HS-5 (cell line): Measurements from ENCODE around the gene CBFA2T3.

Experiments used
- DNase-seq: peaks from one replicate; pipeline ENCODE4 v3.0.0-alpha.2; 2012; ENCODE audit warnings: low read depth

The CBFA2T3 gene

DNA sequence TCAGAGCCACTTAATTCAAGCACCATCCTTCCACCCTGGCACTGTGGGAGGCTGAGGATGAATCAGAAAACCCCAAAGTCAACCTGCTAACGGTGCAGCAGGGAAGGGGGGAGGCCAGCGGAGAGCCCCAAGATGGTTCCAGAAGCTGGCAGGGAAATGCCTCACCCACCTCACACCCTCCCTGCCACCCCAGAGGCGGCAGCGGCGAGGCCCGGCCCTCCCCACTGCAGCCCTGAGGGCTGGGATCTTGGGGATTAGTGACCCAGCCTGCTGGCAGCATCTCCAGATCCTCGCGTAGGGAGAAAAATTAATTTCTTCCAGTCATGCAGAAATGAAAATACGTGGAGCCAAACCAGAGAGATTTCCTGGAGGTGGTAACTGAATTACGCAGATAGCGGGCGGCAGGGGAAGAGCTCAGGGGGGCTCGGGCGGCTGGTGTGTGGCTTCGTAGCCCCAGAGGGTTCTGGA is 38.2 kb downstream of the CBFA2T3 start:
- no peak for DNase-seq

DNA sequence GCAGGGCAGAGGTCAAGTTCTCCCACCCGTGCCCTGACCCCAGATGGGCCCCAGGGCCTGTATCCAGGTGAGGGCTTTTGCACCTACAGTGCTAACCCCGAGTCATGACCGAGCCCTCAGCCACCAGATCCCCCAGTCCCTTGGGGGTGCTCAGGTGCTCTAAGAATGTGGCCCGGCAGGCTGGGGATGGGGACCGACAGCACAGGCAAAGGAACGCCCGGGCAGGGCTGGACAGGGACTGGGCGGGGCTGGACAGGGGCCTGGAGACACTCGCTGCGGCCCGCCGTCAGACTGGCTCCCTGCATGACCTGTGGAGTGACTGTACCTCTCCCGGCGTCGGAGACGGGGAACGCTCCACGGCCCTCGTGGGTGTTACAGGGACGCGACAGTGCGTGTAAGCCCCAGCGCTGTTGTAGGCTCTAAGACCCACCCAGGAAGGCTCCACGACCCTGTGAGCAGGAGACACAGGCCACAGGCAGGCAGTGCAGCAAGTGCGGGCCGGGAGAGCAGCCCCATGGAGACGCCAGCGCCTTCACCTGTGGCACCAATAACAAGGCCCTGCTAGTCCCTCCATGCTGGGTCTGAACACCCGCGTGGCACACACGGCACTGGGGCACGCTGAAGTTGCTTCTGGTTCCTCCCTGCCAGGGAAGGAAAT is 38.8 kb downstream of the CBFA2T3 start:
- DNase-seq: no peak

DNA sequence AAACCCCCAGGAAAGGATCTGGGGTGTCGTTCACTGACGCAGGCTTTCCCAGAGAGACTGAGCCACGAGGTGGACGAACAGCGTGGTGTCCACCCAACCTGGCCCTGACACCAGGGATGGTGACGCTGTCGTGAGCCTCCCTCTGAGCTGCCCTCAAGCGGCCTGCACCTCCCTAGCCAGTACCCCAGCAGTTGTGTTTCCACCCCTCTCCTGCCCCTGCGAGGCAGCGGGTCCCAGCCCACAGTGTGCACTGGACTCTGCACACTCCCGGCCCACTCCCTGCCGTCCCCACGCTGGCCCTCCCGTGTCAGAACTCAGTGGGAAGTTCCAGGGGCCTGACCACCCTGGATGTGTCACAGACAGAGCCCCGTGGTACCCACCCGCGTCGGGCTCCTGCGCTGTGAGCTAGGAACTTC is 39.8 kb downstream of the CBFA2T3 start:
- DNase-seq: no peak

DNA sequence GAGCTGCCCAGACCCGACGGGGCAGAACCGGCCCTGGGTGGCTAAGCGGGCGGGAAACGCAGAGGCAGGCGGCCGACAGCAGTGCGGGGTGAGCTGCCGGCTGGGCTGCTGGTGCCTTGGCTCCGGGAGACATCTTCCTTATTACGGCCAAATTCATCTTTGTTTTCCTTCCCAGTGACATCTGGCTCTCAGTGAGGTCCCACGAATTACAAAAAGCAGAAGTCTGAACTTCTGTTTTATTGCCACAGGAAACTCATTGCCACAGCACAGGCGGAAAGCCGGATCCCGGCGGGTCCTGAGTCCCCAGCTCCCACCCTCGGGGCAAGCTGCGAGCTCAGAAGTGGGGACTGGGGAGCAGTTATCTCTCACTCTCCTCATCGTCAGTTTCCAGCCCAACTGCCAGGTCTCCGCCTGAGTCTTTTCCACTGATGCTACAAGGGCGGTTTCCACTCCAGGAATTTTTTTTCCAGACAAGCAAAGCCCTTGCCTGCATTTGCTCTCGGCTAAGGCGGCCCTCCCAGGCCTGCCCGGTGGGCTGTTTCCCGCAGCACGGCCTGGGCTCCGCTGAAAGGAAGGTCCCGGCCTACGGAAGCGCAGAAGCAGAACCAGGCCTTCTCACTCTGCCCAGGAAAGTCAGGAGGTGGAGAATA is 40.3 kb downstream of the CBFA2T3 start:
- no peak for DNase-seq

GRCh38 chr16:88936008-88936555 is 40.9 kb downstream of the CBFA2T3 start:
- no peak for DNase-seq

- no peak for DNase-seq
These were observed 42.8 kb downstream of the CBFA2T3 start for GRCh38 chr16:88934066-88934667.

DNA sequence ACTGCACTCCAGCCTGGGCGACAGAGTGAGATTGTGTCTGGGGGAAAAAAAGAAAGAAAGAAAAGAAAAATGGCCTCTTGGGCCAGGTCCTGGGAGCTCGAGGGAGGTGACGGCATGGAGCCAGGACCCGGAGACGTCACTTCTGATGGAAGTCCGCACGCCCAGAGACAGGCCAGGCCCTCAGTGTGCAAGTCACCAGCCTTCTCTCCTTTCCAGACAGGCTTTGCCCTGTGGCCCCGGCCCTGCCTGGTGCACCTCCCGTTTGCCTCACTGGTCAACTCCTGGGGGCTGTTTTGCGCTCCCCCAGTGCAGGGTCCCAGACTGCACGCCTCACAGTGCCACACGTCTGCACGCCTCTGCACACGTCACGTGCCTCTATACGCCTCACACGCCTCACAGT is 44.1 kb downstream of the CBFA2T3 start:
- no peak for DNase-seq

DNA sequence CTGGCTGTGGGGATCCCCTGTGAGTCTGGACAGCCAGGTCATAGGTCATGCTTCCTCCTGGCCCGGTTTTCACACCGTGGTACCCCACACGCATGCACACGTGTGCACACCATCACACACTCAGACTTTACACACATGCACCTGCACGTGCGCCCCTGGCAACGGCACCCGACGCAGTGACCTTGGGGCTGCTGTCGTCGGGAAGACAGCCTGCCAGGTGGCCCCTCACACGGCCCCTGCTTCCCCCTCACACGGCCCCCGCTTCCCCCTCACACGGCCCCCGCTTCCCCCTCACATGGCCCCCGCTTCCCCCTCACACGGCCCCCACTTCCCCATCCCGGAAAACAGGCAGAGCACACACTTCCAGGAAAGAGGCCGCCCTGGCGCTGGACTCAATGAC is 45.1 kb downstream of the CBFA2T3 start:
- DNase-seq: no peak

- DNase-seq: no peak
These were observed 45.6 kb downstream of the CBFA2T3 start for GRCh38 chr16:88931373-88931900.

DNA sequence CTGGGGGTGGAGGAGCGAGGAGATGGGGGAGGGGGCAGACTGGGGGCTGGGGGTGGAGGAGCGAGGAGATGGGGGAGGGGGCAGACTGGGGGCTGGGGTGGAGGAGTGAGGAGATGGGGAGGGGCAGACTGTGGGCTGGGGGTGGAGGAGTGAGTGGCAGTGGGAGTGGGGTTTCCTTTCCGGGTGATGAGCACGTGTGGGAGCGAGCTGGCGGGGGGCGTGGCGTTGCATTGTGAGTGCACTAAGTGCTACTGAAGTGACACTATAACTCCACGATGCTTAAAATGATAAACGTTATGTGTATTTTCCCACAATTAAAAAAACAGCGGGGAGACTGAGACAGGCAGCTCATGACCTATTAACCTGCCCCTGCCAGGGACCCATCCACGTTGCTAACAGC is 46.3 kb downstream of the CBFA2T3 start:
- no peak for DNase-seq

DNA sequence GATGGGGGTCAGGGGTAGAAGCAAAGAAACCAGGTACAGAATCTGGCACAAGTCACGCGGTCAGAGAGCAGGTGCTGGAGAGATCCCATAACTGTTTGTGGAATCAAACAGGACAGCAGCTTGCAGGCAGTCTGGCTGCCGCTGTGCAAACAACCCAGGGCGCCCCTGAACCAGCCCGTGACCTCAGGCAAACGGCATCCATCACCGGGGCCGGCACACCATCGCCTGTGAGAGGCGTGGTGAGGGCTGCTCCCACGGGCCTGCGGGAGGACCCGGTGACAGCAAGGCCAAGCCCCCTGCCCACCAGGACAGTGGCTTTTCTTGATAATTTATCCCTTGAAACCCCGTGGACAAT is 47.9 kb downstream of the CBFA2T3 start:
- DNase-seq: no peak

DNA sequence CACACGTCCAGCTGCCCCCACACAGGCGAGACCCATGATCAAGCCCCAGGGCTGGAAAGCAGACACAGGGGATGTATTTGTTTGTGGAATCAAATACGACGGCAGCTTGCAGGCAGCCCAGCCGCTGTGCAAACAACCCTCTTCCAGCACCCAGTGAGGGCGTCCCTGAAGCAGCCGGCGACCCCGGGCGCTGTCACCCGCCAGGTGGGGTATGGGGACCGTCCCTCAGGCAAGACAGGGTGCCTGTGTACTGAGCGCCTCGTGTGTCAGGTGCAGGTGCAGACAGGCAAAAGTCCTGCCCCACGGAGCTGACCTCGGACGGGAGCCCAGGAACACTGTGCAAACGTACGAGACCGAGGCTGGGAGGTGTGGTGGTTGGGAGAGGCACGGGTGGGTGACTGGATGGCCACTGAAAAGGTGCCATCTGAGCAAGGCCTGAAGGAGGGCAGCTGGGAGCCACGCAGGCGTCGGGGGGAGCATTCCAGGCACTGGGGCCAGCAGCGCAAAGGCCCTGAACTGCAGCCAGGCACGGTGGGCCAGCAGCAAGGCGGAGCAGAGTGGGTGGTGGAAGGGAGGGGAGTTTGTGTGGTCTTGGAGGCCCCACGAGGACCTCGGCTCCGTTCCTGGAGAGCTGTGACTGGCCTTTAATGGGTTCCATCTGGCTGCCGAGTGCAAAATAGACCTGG is 48.5 kb downstream of the CBFA2T3 start:
- no peak for DNase-seq

- DNase-seq: no peak
These were observed 49.3 kb downstream of the CBFA2T3 start for GRCh38 chr16:88927661-88928060.

DNA sequence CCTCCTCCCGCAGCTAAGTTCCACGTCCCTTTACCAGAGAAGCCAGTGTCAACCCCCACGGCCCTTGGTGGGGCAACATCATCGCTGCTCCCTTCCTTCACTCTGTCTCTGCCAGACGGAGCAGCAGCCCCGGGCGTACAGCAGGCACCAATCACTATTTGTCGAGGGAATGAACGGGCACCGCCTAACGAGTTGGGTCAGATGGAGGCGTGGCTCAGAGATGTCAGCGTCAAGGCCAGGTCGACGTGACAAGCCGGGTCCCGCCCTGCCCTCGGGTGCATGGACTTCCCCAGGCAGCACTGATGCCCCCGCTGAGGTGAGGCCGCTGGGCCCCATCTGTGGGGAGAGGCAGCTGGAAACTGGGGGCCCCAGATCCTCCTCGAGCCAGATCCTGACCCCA is 50.0 kb downstream of the CBFA2T3 start:
- DNase-seq: no peak

DNA sequence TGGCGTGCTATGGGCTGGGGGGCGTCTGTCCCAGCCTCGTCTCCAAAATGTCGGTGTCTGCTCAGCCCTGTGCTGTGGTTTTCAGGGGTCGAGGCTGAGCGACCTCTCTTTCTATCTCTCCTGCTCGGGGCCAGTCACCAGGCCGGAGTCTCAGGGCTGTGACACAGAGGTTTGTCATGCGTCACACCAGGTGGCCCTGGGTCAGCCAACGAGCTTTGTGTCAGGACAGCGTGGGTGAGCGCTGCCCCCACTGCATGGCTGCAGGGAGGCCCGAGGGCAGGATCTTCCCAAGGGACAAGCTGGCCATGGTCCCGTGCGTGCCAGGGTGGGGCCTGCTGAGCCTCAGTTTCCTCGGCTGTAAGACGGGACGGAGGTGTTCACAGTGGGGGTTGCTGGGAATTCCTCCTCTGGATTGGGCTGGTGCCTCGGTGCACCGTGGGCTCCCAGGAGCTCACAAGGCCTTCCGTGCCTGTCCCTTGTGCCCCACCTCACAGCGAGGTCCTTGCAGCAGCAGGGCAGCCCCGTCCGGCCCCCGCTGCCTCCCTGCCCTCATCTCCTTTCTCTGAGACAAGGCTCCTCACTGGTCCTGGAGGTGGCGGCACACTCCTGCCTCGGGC is 50.5 kb downstream of the CBFA2T3 start:
- no peak for DNase-seq

DNA sequence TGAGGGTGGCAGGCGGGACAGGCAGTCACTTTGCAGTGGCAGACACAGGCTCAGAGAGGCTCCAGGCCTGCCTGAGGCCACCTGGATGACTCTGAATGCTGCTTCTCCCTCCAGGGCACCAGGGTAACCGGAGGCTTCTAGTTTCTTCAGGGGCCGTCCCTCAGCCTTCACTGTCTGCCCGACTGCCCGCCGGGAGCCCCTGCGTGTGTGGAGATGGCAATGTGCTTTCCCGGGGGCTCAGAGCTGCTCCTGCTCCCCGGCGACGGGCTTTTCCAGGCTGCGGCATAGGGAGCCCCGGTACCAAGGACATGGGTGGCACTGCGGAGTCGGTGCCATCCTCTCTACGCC is 51.5 kb downstream of the CBFA2T3 start:
- no peak for DNase-seq

DNA sequence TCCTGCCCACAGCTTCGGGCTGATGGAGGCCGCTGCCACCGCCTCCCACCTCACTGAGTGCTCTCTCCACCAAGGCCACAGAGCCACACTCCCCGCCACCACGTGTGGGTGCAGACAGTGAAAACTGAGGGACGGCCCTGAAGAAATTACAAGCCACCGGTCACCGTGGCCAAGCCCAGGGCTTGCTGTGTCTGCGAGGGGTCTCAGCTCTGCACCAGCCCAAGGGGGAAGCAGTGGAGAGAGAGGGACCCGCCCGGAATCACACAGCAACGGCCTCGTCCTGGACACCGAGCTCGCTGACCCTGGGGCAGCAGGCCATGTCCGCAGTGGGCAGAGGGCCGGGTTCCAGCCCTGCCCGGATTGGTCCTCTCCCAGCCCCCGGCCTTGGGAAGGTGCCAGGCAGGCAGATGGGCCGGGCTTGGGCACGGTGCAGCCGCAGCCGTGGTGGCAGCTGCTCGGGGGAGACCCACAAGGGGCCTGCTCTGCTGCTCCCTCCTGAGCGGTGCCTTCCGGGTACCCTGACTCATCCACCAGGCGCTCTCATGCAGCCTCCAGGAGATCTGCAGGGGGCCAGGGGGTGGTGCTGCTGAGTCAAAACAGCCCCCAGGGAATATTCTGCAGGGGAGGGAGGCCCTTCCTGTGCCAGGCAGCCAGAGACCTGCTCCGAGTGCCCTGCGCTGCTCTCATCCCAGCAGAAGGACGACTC is 52.0 kb downstream of the CBFA2T3 start:
- DNase-seq: peak; percentile 23

GRCh38 chr16:88923926-88924833 is 52.8 kb downstream of the CBFA2T3 start:
- no peak for DNase-seq

GRCh38 chr16:88923450-88923849 is 53.6 kb downstream of the CBFA2T3 start:
- DNase-seq: no peak

- DNase-seq: no peak
These were observed 54.1 kb downstream of the CBFA2T3 start for GRCh38 chr16:88922826-88923410.
